Glomerular visceral epithelial cell (primary cell): ENCODE measurements around the gene MGAT5B.
A peak's percentile ranks its signal among the peaks of the same experiment; 100 is the strongest.
"Not testable (repeated sequence)": the region's sequence is repeated elsewhere in the genome, so short reads cannot be mapped to it uniquely, and the experiment has no call there.

Experiments used
- DNase-seq: peaks from one replicate; pipeline ENCODE4 v3.0.0-alpha.2; 2016; ENCODE audit errors: extremely low spot score

MGAT5B gene

DNA sequence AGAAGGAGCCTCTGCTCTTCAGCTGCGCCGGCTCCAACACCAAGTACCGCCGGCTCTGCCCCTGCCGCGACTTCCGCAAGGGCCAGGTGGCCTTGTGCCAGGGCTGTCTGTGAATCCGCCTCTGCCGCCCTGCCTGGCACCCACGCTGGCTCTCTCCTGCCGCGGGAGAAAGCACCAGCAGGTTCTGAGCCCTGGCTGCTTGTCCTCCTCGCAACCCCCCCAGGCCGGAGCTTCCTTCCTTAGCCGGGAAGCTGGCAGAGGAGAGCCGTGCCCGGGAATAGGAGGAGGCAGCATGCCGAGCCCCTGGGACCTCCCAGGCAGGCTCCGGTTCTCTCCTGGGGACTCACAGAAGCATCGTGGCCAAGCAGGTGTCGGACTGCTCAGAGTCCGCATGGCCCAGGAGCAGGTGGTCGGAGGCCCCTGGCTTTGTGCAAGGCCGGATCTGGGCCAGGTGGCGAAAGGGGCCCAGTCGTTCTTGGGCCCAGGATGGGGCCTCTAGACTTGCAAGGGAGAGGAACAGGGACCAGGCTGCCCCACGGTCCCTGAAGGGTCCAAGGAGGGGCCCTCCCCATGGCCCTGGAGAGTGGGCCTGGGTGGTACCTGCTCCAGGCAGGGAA is 80.6 kb downstream of the MGAT5B start:
- DNase-seq, result no peak

DNA sequence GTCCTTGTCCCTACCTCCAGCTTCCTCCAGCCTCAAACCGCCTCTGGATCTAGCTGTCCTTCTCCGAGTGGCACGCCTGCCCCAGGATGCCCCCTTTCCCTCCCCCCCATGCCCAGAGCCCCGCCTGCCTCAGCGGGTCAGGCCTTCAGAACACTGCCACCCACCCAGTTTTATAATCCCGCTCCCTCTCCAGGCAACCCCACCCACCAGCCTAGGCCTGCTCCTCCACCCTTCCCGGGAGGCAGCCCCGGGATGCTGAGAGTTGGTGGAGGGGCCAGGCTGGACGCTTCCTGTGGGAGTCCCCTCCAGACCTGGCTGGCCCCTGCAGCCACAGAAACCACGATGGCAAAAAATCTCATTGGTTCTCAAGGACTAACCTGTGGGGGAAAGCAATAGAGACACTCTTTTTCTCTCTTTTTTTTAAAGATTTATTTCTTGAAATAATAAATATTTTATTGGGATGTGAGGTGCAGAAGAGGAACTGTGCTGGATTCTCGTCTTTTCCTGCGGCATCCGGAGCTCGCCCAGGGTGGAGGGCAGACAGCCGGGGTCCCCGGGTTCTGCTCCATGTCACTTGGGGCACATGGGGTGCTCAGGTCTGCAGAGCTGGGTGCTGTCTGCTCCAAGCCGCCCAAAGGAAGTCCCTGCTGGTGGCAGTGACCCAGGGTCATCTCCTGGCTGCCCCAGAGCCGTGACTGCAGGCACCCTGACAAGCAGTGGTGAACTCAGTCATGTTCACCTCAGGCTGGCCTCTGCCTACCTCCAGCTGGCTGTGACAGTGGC is 81.9 kb downstream of the MGAT5B start:
- DNase-seq, result no peak

GRCh38 chr17:76951375-76951905 is 83.2 kb downstream of the MGAT5B start:
- no peak for DNase-seq

GRCh38 chr17:76952402-76952801 is 84.2 kb downstream of the MGAT5B start:
- no peak for DNase-seq

DNA sequence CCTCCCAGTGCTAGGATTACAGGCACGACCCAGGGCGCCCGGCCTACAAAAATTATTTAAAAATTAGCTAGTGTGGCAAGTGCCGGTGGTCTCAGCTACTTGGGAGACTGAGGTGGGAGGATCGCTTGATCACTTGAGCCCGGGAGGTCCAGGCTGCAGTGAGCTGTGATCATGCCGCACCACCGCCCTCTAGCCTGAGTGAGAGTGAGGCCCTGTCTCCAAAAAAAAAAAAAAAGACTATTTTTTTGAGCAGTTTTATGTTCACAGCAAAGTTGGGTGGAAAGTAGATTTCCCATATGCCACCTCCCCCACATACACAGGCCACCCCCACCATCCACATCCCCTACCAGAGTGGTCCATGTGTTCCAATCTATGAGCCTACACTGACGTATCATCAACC is 84.9 kb downstream of the MGAT5B start:
- DNase-seq, result no peak

- DNase-seq, result no peak
These were observed 85.7 kb downstream of the MGAT5B start for GRCh38 chr17:76953946-76954345.

- DNase-seq, result no peak
These were observed 87.0 kb downstream of the MGAT5B start for GRCh38 chr17:76955191-76955590.

GRCh38 chr17:76956846-76957540 is 88.8 kb downstream of the MGAT5B start:
- DNase-seq, result no peak

DNA sequence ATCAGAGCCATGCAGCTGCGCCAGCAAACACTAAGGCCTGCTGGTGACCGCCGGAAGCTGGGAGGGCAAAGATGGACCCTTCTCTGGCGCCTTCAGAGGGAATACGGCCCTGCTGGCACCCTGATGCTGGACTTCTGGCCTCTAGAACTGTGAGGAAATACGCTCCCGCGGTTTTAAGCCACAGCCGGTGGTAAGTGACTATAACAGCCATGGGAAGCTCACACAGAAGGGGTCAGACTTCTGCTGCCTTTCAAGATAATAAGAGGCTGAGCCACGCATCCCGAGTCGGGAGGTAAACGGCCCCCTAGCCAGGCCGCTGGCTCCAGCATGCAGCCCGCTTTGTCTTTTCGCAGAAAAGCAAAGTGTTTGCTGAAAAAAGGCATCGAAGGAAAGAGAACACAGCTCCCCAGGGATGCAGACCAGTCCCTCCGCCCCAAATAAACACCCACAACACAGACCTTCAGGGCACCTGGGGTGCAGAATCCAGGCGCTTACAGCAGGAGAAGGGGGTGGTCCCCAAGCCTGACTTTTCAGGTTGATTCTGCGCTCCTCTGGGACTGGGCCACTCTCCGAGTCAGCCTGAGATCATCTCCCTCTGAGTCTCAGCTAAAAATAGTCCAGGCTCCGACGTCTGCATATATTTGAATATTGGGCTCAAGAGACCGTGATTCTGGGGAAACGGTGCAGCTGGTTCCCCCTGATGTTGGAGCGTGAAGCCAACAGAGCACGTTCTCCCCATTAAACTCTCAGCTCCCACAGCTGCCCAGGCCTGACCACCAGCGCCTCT is 89.7 kb downstream of the MGAT5B start:
- no peak for DNase-seq

GRCh38 chr17:76958974-76959373 is 90.8 kb downstream of the MGAT5B start:
- no peak for DNase-seq

- DNase-seq, result no peak
These were observed 93.7 kb downstream of the MGAT5B start for GRCh38 chr17:76961869-76962268.

GRCh38 chr17:76962858-76963257 is 94.7 kb downstream of the MGAT5B start:
- no peak for DNase-seq

DNA sequence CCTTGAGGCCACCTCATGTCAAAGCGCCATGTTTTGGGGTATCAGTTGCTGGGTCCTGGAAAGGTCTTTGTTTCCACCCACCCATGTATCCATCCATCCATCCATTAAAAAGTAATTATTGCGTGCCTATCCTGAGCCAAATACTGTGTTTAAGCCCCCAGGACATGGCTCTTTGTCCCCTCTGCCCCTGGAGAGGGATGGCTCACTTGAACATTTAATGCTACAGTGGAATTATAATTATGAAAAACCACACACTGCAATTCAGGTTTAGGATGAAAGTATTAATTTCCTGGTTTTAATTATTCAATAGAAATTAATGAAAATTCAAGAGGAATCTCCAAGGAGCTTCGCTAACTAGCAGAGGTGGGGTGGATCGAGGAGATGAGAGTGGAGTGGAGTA is 97.8 kb downstream of the MGAT5B start:
- DNase-seq, result no peak

- DNase-seq, result no peak
These were observed 98.4 kb downstream of the MGAT5B start for GRCh38 chr17:76966486-76967181.

DNA sequence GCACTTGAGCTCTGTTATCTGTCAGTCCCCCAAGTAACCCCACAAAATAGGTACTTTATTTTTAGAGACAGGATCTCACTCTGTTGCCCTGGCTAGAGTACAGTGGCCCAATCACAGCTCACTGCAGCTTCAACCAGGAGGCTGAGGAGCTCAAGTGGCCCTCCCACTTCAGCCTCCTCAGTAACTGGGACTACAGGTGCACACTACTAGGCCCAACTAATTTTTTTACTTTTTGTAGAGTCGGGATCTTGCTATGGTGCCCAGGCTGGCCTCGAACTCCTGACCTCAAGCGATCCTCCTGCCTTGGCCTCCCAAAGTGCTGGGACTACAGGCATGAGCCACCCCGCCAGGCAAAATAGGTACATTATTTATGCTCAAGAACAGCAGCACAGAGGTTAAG is 99.6 kb downstream of the MGAT5B start:
- DNase-seq, result no peak

DNA sequence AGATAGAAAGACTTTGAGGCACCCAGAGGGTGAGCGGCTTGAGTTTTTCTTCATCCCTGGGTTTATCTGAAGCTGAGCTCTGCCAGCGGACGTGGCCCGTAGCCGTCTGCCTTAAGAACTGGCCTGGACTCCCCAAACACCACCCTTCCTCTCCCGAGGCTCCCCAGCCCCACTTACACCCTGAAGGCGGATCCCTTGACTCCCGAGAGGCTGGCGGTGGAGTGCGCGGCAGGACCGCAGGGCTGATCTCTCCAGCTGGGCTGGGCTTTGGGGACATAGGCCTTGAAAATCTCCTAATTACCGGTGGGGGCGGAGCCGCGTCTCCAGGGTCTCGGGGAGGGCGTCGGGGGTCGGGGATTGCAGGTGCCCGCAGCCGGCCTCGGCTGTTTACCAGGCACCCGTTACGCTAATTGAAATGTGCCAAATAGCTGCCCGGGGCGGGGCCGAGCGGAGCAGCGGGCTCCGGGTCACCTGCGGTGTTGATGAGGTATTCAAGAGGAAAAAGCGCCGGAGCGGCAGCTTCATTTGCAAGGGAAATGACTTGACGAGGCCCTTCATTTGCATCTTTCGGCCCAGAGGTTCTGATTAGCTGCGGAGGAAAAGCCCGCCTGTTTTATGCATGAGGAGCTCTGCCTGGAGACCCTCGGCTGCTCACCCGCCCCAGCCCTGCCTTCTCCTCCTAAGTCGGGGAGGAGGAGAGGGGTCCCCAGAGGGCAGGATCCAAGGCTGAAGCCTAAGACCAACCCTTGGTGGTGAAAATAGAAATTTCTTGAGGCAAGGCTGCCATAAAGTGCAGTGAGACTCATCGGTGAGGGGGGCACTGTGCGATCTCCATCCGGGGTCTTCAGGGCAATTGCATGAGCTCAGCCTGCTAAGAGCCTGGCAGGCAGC is 100.7 kb downstream of the MGAT5B start:
- DNase-seq, result peak; percentile 7

GRCh38 chr17:76969598-76970172 is 101.5 kb downstream of the MGAT5B start:
- DNase-seq, result peak; percentile 26

DNA sequence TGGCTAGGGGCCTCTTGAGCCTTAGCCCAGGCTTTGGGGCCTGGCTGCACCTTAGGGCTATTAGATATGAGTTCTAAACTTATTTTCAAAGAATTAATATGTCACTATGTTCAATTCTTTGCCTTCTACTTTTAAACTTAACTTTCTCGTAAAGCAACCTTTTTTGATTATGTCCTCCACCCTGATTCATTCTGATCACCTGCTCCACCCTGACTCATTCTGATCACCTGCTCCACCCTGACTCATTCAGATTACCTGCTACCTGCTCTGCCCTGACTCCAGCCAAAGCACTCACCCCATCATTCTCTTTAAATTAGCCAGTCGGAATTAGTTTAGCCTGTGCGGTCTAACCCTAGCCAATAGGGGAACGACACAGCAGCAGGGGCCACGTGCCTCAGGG is 102.0 kb downstream of the MGAT5B start:
- DNase-seq, result not testable (repeated sequence)

DNA sequence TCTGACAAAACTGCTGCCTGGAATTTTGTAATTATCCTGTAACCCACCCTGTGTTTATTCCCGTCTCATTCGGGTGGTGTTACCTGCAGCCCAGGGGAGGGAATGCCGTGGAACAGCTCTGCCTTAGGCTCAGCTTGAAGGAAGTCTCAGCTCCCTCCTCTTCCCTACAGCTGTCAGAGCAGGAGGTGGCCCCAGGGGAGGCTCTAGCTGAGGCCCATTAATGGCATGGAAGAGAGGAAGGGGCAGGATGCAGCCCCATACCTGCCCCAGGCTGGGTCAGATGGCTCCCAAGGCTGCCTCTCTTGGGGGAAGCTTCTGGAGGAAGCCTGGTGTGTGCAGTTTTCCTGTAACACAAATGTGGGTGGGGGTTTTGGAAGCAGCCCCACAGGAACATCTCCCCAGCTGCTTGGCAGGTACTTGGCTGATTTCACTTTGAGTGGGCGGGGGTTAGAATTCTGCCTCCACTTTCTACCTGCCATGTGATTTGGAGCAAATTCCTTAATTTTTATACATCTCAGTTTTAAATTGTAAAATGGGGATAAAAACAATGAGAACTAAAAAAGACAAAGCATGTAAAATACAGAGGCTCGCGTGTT is 103.9 kb downstream of the MGAT5B start:
- DNase-seq, result no peak
